Fibroblast of the aortic adventitia (primary cell): ENCODE measurements around the gene SDK2. TPM values are rescaled to one million over a fixed set of nuclear protein-coding genes. Genes with fewer than 3 reads are reported as not detected.

ENCODE experiments used
- DNase-seq: peaks from one replicate; pipeline ENCODE4 v3.0.0-alpha.2; 2010; ENCODE audit warnings: low read depth
- H3K4me3 ChIP-seq: 2 replicates; pipeline ENCODE4 v1.5.1; 2011; ENCODE audit warnings: low read depth, mild to moderate bottlenecking, control low read depth, low read length, moderate library complexity
- CTCF ChIP-seq: IDR thresholded peaks from 2 replicates; pipeline ENCODE4 v1.5.1; 2011; ENCODE audit warnings: mild to moderate bottlenecking, low read length, control low read depth, inconsistent platforms; ENCODE audit not compliant: insufficient read depth
- total RNA-seq: library from RNA; depleted of rRNA; stranded (reverse); fragments of >200 nt; gene quantifications from 2 replicates; pipeline ENCODE4 v1.2.3, GENCODE V29; 2012; ENCODE audit warnings: low replicate concordance

The SDK2 gene
- total RNA-seq, 1 donor = not detected

- TF ChIP-seq CTCF = no peak
- H3K4me3 ChIP-seq = no peak overlapping the region
- DNase-seq = no peak
Observed at GRCh38 chr17:73301369-73301768, 342.9 kb downstream of the SDK2 start.

DNA sequence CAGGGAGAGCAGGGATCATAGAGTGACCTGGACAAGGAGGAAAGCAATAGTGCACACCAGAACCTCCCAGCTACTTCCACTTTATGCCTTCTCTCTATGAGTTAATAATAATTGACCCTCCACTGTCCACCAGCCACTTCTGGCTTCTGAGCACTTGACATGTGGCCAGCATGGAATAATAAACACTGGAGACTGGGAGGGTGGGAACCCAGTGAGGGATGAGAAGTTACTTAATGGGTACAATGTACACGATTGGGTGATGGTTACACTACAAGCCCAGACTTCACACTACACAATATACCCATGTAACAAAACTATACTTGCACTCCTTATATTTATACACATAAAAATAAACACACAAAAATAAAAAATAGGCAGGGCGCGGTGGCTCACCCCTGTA is 343.9 kb downstream of the SDK2 start:
- DNase-seq = no peak
- H3K4me3 ChIP-seq = no peak overlapping the region
- TF ChIP-seq CTCF = no peak

- H3K4me3 ChIP-seq = no peak overlapping the region
- DNase-seq = no peak
- no peak for TF ChIP-seq CTCF
Observed at GRCh38 chr17:73297934-73298861, 346.0 kb downstream of the SDK2 start.

DNA sequence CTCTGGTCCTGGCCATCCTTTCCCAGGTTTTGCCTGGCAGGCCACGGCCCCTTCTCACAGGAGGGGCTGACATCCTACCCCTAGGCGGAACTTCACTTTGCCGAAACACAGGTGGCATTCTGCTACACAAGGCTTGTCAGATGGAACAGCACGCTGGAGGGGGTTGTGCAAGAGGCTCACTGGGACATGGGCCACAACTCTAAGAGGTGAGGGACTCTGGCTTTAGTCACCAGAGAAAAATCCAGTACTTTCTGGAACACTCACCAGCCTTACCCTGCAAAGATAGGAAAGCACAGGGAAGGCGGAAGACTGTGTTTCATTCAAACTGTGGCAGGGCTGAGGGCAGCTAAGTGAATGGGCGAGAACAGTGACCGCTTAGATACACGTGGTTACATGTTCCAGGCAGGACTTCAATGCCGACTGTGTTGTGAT is 350.7 kb downstream of the SDK2 start:
- no peak overlapping the region for H3K4me3 ChIP-seq
- peak; percentile 85 for DNase-seq
- no peak for TF ChIP-seq CTCF

- no peak for DNase-seq
- H3K4me3 ChIP-seq = no peak overlapping the region
- no peak for TF ChIP-seq CTCF
Observed at GRCh38 chr17:73293031-73293430, 351.2 kb downstream of the SDK2 start.

DNA sequence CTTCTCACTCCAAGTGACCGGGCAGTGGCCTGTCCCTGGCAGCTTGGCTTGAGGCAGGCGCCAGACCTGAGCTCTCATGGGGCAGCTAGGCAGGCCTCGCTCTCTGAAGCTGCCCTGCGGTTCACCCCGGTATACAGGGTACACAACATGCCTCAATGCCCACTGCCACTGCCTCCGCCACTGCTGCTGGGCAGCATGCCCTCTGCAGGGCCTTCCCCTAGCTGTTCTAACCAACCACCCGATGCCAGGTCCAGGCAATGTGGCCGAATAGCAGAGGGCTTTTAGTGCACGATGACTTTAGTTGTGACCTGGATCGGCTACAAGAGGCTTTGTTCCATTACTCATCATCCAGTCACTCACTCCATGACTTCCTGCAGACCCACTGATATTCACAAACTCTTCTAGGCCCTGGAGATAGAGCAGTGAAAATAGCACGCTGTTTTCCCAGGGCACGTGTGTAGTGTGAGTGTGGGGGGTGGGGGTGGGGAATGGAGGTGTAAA is 352.2 kb downstream of the SDK2 start:
- H3K4me3 ChIP-seq = peak overlapping the region; percentile 50
- TF ChIP-seq CTCF = no peak
- DNase-seq = peak; percentile 57
